Mammary epithelial cell (primary cell): ENCODE data around the gene PSMB4.
"Not testable (repeated sequence)": the region's sequence is repeated elsewhere in the genome, so short reads cannot be mapped to it uniquely, and the experiment has no call there.

ENCODE experiments used
- EZH2 ChIP-seq: IDR thresholded peaks from 2 replicates; pipeline ENCODE4 v1.6.1; 2012; ENCODE audit warnings: low read length, inconsistent platforms, borderline replicate concordance
- TF ChIP-seq, protein P1 (sequence below), 2 donors: IDR thresholded peaks in 1 of 2; conservative IDR thresholded peaks in 1 of 2; 2 replicates each; pipeline ENCODE4 v1.5.1; 2011 to 2012; ENCODE audit warnings: inconsistent platforms in 2 of 2, low read length in 2 of 2, mild to moderate bottlenecking in 2 of 2, control low read depth in 1 of 2, low read depth in 1 of 2; ENCODE audit not compliant: insufficient read depth in 1 of 2; ENCODE audit errors: extremely low read depth in 1 of 2

DNA sequence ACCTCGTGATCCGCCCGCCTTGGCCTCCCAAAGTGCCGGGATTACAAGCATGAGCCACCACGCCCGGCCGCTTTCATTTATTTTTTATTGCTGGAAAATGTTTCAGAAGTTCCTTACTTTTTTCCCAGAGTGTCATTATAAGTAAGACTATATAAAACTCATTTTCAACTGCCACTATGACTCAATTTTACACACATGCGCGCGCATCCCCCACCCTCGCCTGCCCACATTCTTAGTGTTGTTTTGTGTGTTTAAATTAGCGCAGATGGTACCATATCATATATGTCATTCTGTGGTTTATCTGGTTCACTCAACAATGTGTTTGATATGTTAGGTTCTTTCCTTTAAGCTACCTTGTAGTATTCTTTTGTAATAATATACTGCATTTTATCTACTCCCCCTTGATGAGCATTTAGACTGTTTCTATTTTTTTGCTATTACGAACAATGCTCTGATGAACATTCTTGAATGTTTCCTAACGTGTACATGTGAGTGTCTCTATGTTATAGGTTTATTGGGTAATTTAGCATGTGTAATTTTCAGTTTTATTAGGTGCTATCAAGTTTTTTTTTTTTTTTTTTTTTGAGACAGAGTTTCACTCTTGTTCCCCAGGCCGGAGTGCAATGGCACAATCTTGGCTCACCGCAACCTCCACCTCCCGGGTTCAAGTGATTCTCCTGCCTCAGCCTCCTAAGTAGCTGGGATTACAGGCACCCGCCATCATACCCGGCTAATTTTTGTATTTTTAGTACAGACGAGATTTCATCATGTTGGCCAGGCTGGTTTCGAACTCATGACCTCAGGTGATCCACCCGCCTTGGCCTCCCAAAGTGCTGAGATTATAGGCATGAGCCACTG lies 8.9 kb upstream of the PSMB4 start:
- TF ChIP-seq, protein P1, sequence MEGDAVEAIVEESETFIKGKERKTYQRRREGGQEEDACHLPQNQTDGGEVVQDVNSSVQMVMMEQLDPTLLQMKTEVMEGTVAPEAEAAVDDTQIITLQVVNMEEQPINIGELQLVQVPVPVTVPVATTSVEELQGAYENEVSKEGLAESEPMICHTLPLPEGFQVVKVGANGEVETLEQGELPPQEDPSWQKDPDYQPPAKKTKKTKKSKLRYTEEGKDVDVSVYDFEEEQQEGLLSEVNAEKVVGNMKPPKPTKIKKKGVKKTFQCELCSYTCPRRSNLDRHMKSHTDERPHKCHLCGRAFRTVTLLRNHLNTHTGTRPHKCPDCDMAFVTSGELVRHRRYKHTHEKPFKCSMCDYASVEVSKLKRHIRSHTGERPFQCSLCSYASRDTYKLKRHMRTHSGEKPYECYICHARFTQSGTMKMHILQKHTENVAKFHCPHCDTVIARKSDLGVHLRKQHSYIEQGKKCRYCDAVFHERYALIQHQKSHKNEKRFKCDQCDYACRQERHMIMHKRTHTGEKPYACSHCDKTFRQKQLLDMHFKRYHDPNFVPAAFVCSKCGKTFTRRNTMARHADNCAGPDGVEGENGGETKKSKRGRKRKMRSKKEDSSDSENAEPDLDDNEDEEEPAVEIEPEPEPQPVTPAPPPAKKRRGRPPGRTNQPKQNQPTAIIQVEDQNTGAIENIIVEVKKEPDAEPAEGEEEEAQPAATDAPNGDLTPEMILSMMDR (conservative IDR thresholded peaks at IDR 0.05 in 1 of 2, IDR thresholded peaks at IDR 0.05 in 1 of 2; ENCODE audit: extremely low read depth in 1 of 2, insufficient read depth in 1 of 2, low read depth in 1 of 2, low read length in 2 of 2) = not testable (repeated sequence)
- TF ChIP-seq EZH2 = not testable (repeated sequence)
